Measurements from ENCODE around the gene PLSCR2.
"Not testable (repeated sequence)": the region's sequence is repeated elsewhere in the genome, so short reads cannot be mapped to it uniquely, and the experiment has no call there.

Gene PLSCR2

DNA sequence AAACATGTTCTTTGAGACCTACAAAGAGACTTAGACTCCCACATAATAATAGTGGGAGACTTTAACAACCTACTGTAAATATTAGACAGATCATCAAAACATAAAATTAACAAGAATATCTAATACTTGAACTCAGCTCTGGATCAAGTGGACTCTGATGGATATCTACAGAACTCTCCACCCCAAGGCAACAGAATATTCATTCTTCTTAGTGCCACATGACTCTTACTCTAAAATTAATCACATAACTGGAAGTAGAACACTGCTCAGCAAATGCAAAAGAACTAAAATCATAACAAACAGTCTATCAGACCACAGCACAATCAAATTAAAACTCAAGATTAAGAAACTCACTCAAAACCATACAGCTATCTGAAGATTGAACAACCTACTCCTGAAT, 15.9 kb upstream of the PLSCR2 start:
- Histone ChIP-seq H3K4me3 (ENCODE audit: insufficient read depth, low read depth, low read length, poor library complexity, severe bottlenecking) (no peak overlapping the region), H3K9me3 (ENCODE audit: control insufficient read depth, low read length) (no peaks in the 10 kb centered on the region), H3K27me3 (replicated peaks; ENCODE audit: control insufficient read depth, insufficient read depth, low read length, poor library complexity, severe bottlenecking) (no peaks in the 10 kb centered on the region), H3K4me1 (ENCODE audit: control insufficient read depth, insufficient read depth, low read length, poor library complexity, severe bottlenecking) (no peaks in the 10 kb centered on the region), H3K36me3 (ENCODE audit: control insufficient read depth, insufficient read depth, low read length) (no peaks in the 10 kb centered on the region), H3K27ac (ENCODE audit: insufficient read depth, low read length, poor library complexity, severe bottlenecking) (no peak overlapping the region)
- DNase-seq = no peak

GRCh38 chr3:146476094-146476740, 6.9 kb upstream of the PLSCR2 start:
- H3K27me3 ChIP-seq (replicated peaks; ENCODE audit: control insufficient read depth, insufficient read depth, low read length, poor library complexity, severe bottlenecking) = no peaks in the 10 kb centered on the region
- H3K36me3 ChIP-seq (ENCODE audit: control insufficient read depth, insufficient read depth, low read length) = no peaks in the 10 kb centered on the region
- no peak overlapping the region for H3K27ac ChIP-seq (ENCODE audit: insufficient read depth, low read length, poor library complexity, severe bottlenecking)
- no peaks in the 10 kb centered on the region for H3K9me3 ChIP-seq (ENCODE audit: control insufficient read depth, low read length)
- no peak for DNase-seq
- H3K4me1 ChIP-seq (ENCODE audit: control insufficient read depth, insufficient read depth, low read length, poor library complexity, severe bottlenecking) = no peaks in the 10 kb centered on the region
- H3K4me3 ChIP-seq (ENCODE audit: insufficient read depth, low read depth, low read length, poor library complexity, severe bottlenecking) = no peak overlapping the region

DNA sequence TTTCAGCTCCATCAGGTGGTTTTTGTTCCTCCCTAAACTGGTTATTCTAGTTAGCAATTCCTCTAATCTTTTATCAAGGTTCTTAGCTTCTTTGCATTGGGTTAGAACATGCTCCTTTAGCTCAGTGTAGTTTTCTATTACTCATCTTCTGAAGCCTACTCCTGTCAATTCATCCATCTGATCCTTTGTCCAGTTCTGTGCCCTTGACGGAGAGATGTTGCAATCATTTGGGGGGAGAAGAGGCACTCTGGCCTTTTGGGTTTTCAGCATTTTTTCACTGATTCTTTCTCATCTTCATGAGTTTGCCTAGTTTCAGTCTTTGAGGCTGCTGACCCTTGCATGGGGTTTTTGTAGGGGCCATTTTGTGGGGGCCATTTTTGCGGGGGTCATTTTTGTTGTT, 5.6 kb upstream of the PLSCR2 start:
- H3K4me1 ChIP-seq (ENCODE audit: control insufficient read depth, insufficient read depth, low read length, poor library complexity, severe bottlenecking); H3K27ac ChIP-seq (ENCODE audit: insufficient read depth, low read length, poor library complexity, severe bottlenecking); H3K36me3 ChIP-seq (ENCODE audit: control insufficient read depth, insufficient read depth, low read length); H3K9me3 ChIP-seq (ENCODE audit: control insufficient read depth, low read length); DNase-seq; H3K27me3 ChIP-seq (replicated peaks; ENCODE audit: control insufficient read depth, insufficient read depth, low read length, poor library complexity, severe bottlenecking); H3K4me3 ChIP-seq (ENCODE audit: insufficient read depth, low read depth, low read length, poor library complexity, severe bottlenecking): not testable (repeated sequence)

DNA sequence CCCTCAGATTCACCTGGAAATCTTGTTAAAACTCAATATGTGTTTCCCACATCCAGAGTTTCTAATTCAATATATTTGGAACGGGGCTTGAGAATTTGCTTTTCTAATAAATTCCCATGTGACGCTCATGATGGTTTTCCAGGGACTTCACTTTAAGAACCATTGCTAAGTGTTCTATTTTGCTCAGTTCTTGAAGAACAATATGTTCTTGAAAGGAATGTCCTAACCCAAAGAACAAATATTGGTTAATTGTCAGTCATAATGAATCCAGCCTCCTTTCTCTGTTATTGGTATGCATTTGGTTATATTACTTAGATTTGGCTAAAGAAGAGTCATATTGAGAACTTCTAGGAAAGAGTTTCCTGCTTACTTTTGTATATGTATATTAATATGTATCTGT, 4.4 kb upstream of the PLSCR2 start:
- Histone ChIP-seq H3K9me3 (ENCODE audit: control insufficient read depth, low read length) (no peaks in the 10 kb centered on the region), H3K36me3 (ENCODE audit: control insufficient read depth, insufficient read depth, low read length) (no peaks in the 10 kb centered on the region), H3K27ac (ENCODE audit: insufficient read depth, low read length, poor library complexity, severe bottlenecking) (no peak overlapping the region), H3K4me3 (ENCODE audit: insufficient read depth, low read depth, low read length, poor library complexity, severe bottlenecking) (no peak overlapping the region), H3K4me1 (ENCODE audit: control insufficient read depth, insufficient read depth, low read length, poor library complexity, severe bottlenecking) (no peaks in the 10 kb centered on the region), H3K27me3 (replicated peaks; ENCODE audit: control insufficient read depth, insufficient read depth, low read length, poor library complexity, severe bottlenecking) (no peaks in the 10 kb centered on the region)
- no peak for DNase-seq

DNA sequence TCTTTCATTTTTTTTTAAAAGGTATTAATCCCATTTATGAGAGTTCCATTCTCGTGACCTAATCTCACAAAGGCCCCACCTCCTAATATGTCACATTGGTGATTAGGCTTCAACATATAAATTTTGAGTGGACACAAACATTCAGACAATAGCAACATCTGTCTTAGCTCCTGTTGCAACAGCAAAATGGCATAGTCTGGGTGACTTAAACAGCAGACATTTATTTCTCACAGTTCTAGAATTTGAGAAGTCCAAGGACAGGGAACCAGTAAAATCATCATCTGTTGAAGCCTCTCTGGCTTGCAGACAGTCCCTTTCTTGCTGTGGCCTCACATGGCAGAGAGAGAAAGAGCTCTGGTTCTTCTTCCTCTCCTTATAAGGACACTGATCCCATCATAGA, 3.2 kb upstream of the PLSCR2 start:
- H3K27me3 ChIP-seq (replicated peaks; ENCODE audit: control insufficient read depth, insufficient read depth, low read length, poor library complexity, severe bottlenecking) = no peaks in the 10 kb centered on the region
- no peaks in the 10 kb centered on the region for H3K9me3 ChIP-seq (ENCODE audit: control insufficient read depth, low read length)
- no peak overlapping the region for H3K4me3 ChIP-seq (ENCODE audit: insufficient read depth, low read depth, low read length, poor library complexity, severe bottlenecking)
- H3K27ac ChIP-seq (ENCODE audit: insufficient read depth, low read length, poor library complexity, severe bottlenecking) = no peak overlapping the region
- H3K36me3 ChIP-seq (ENCODE audit: control insufficient read depth, insufficient read depth, low read length) = no peaks in the 10 kb centered on the region
- H3K4me1 ChIP-seq (ENCODE audit: control insufficient read depth, insufficient read depth, low read length, poor library complexity, severe bottlenecking) = no peaks in the 10 kb centered on the region
- DNase-seq = no peak

GRCh38 chr3:146471012-146471411, 1.7 kb upstream of the PLSCR2 start:
- Histone ChIP-seq H3K27me3 (replicated peaks; ENCODE audit: control insufficient read depth, insufficient read depth, low read length, poor library complexity, severe bottlenecking) (no peaks in the 10 kb centered on the region), H3K36me3 (ENCODE audit: control insufficient read depth, insufficient read depth, low read length) (no peaks in the 10 kb centered on the region), H3K27ac (ENCODE audit: insufficient read depth, low read length, poor library complexity, severe bottlenecking) (no peak overlapping the region), H3K9me3 (ENCODE audit: control insufficient read depth, low read length) (no peaks in the 10 kb centered on the region), H3K4me3 (ENCODE audit: insufficient read depth, low read depth, low read length, poor library complexity, severe bottlenecking) (no peak overlapping the region), H3K4me1 (ENCODE audit: control insufficient read depth, insufficient read depth, low read length, poor library complexity, severe bottlenecking) (no peaks in the 10 kb centered on the region)
- no peak for DNase-seq

GRCh38 chr3:146470425-146470990, 1.1 kb upstream of the PLSCR2 start:
- Histone ChIP-seq H3K9me3 (ENCODE audit: control insufficient read depth, low read length) (no peaks in the 10 kb centered on the region), H3K36me3 (ENCODE audit: control insufficient read depth, insufficient read depth, low read length) (no peaks in the 10 kb centered on the region), H3K4me1 (ENCODE audit: control insufficient read depth, insufficient read depth, low read length, poor library complexity, severe bottlenecking) (no peaks in the 10 kb centered on the region), H3K4me3 (ENCODE audit: insufficient read depth, low read depth, low read length, poor library complexity, severe bottlenecking) (no peak overlapping the region), H3K27ac (ENCODE audit: insufficient read depth, low read length, poor library complexity, severe bottlenecking) (no peak overlapping the region), H3K27me3 (replicated peaks; ENCODE audit: control insufficient read depth, insufficient read depth, low read length, poor library complexity, severe bottlenecking) (no peaks in the 10 kb centered on the region)
- no peak for DNase-seq

DNA sequence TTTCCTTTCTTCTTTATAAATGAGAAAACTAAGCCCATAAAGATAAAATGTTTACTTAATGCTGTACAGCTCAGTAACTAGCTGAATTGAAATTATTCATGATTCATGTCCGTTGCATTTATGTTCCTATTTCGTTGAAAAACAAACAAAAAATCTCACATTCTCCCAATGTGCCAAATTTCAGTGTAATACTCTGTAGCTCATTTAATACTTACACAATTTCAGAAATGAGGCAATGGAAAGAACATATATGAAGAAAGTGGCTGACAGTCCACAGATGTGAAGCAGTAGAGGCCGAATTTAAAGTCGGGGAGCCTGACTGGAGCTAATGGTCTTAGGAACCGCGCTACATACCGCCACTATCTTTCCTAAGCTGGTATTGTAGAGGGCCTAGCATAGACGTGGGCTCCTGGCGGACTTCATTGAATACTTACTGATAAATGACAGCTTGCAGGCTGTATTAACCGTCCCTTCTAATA, 651 bp downstream of the PLSCR2 start:
- Histone ChIP-seq H3K4me1 (ENCODE audit: control insufficient read depth, insufficient read depth, low read length, poor library complexity, severe bottlenecking) (no peaks in the 10 kb centered on the region), H3K4me3 (ENCODE audit: insufficient read depth, low read depth, low read length, poor library complexity, severe bottlenecking) (peak overlapping the region; percentile 67), H3K27me3 (replicated peaks; ENCODE audit: control insufficient read depth, insufficient read depth, low read length, poor library complexity, severe bottlenecking) (no peaks in the 10 kb centered on the region), H3K9me3 (ENCODE audit: control insufficient read depth, low read length) (no peaks in the 10 kb centered on the region), H3K27ac (ENCODE audit: insufficient read depth, low read length, poor library complexity, severe bottlenecking) (no peak overlapping the region), H3K36me3 (ENCODE audit: control insufficient read depth, insufficient read depth, low read length) (no peaks in the 10 kb centered on the region)
- DNase-seq = no peak

- H3K4me3 ChIP-seq (ENCODE audit: insufficient read depth, low read depth, low read length, poor library complexity, severe bottlenecking) = no peak overlapping the region
- no peaks in the 10 kb centered on the region for H3K4me1 ChIP-seq (ENCODE audit: control insufficient read depth, insufficient read depth, low read length, poor library complexity, severe bottlenecking)
- H3K36me3 ChIP-seq (ENCODE audit: control insufficient read depth, insufficient read depth, low read length) = no peaks in the 10 kb centered on the region
- H3K27me3 ChIP-seq (replicated peaks; ENCODE audit: control insufficient read depth, insufficient read depth, low read length, poor library complexity, severe bottlenecking) = no peaks in the 10 kb centered on the region
- H3K27ac ChIP-seq (ENCODE audit: insufficient read depth, low read length, poor library complexity, severe bottlenecking) = no peak overlapping the region
- no peak for DNase-seq
- H3K9me3 ChIP-seq (ENCODE audit: control insufficient read depth, low read length) = no peaks in the 10 kb centered on the region
Measured at GRCh38 chr3:146468234-146468633, 1.1 kb downstream of the PLSCR2 start.

DNA sequence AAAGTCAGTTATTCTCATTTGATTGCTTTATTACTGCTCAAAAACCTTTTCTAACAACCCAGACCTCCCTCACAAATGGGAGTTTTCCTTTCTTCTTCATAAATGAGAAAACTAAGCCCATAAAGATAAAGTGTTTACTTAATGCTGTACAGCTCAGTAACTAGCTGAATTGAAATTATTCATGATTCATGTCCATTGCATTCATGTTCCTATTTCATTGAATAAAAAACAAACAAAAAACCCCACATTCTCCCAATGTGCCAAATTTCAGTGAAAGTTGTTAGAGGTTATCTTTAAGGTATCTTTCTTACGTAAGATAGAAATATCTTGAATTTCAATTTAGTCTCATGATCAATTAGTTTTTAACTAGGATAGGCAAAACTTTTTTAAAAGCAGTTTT, 2.8 kb downstream of the PLSCR2 start:
- Histone ChIP-seq H3K4me1 (ENCODE audit: control insufficient read depth, insufficient read depth, low read length, poor library complexity, severe bottlenecking) (no peaks in the 10 kb centered on the region), H3K36me3 (ENCODE audit: control insufficient read depth, insufficient read depth, low read length) (no peaks in the 10 kb centered on the region), H3K9me3 (ENCODE audit: control insufficient read depth, low read length) (no peaks in the 10 kb centered on the region), H3K27ac (ENCODE audit: insufficient read depth, low read length, poor library complexity, severe bottlenecking) (no peak overlapping the region), H3K27me3 (replicated peaks; ENCODE audit: control insufficient read depth, insufficient read depth, low read length, poor library complexity, severe bottlenecking) (no peaks in the 10 kb centered on the region), H3K4me3 (ENCODE audit: insufficient read depth, low read depth, low read length, poor library complexity, severe bottlenecking) (no peak overlapping the region)
- no peak for DNase-seq
